Esophagus muscularis mucosa (tissue), 4 donors: ENCODE data around the gene KIF26B.

ENCODE experiments used
- EP300 ChIP-seq: sonication (generic); formaldehyde crosslinking; IDR thresholded peaks from one replicate; pipeline ENCODE4 v1.6.1; 2017; ENCODE audit warnings: antibody characterized with exemption
- POLR2AphosphoS5 ChIP-seq, 2 donors: sonication (generic); formaldehyde crosslinking; IDR thresholded peaks; one replicate each; pipeline ENCODE4 v1.6.1; 2017; ENCODE audit warnings: antibody characterized with exemption in 2 of 2
- TF ChIP-seq, protein P1 (sequence below), 3 experiments: fragments of 200-600 bp in 2 of 3; fragments of 450-650 bp in 1 of 3; sonication (generic) in 2 of 3; IDR thresholded peaks; one replicate each; pipeline ENCODE4 v1.5.1; 2017 to 2019; ENCODE audit warnings: antibody characterized with exemption in 3 of 3, mild to moderate bottlenecking in 2 of 3, moderate library complexity in 1 of 3

DNA sequence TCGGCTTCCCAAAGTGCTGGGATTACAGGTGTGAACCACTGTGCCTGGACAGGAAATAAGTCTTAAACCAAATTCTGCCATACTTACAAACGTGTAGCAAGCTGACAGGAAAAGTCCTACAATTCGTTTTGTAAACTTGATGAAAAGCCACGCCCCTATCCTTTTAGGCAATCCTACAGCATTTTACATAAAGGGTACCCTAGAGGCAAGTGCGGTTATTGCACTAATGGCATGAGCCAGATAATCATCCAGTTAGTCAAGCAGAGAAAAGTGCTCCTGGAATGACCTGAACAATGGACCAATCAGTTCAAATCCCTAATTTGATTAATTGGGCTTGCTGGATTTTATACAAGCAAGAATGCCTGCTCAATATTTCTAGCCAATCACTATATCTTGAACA lies 338.2 kb downstream of the KIF26B start:
- TF ChIP-seq, protein P1, sequence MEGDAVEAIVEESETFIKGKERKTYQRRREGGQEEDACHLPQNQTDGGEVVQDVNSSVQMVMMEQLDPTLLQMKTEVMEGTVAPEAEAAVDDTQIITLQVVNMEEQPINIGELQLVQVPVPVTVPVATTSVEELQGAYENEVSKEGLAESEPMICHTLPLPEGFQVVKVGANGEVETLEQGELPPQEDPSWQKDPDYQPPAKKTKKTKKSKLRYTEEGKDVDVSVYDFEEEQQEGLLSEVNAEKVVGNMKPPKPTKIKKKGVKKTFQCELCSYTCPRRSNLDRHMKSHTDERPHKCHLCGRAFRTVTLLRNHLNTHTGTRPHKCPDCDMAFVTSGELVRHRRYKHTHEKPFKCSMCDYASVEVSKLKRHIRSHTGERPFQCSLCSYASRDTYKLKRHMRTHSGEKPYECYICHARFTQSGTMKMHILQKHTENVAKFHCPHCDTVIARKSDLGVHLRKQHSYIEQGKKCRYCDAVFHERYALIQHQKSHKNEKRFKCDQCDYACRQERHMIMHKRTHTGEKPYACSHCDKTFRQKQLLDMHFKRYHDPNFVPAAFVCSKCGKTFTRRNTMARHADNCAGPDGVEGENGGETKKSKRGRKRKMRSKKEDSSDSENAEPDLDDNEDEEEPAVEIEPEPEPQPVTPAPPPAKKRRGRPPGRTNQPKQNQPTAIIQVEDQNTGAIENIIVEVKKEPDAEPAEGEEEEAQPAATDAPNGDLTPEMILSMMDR (IDR thresholded peaks at IDR 0.05), result no peak
- TF ChIP-seq EP300, result no peak
- no peak for TF ChIP-seq POLR2AphosphoS5 (IDR thresholded peaks at IDR 0.05)
